Suppressor macrophage (primary cell): ENCODE data around the gene HSD11B2.
"Not testable (repeated sequence)": the region's sequence is repeated elsewhere in the genome, so short reads cannot be mapped to it uniquely, and the experiment has no call there.

Source experiments
- DNase-seq, 4 experiments: peaks; one replicate each; pipeline ENCODE4 v3.0.0-alpha.2; 2020 to 2022

Gene HSD11B2

GRCh38 chr16:67415421-67415820 is 15.5 kb upstream of the HSD11B2 start:
- DNase-seq: not testable (repeated sequence)

DNA sequence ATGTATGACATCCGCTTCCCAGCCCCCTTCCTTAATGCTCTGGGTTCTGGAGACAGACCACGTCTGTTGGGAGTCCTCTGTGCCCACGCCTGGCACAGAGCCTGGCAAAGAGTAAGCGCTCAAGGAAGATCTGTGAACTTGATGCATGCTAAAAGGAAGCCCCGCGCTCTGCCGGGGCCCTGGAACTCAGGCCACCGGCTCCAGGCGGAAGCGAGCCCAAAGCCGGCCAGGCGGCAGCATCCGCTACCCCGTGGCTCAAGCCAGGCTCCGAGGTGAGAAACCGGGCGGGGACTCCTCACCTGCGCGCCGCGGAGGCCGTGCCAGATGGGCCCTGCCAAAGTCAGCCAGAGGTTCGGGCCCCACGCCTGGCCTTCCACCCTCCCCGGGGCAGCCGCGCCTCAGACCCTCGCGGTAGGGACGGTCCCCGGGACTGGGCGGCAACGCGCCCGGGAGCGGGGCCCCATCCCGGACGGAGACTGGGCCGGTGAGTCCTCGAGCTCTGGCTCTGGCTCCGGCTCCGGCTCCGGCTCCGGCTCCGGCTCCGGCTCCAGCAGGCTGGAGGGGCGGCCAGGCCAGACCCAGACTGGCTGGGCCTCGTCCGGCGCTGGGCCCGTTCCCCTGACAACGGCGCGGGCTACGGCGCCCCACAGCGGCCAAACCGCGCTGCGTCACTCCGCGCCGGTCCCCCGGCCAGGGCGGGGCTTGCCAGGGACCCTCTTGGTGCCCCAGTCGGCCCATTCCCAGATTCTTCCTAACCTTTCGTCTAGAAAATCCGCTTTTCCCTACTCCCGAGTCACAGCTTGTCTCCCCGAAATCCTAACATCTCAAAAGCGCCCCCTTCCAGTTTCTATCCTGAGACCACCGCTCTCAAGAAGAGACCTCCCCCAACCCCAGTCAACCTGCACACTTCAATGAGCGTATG is 14.8 kb upstream of the HSD11B2 start, which contains the start of gene ZDHHC1:
TSS of gene ZDHHC1 (minus strand) at position 606 of the 922 bp plus-strand sequence. CDS start 8,702 bp downstream, outside the sequence.
- peak; percentile 49 to 81 (median 69) for DNase-seq

DNA sequence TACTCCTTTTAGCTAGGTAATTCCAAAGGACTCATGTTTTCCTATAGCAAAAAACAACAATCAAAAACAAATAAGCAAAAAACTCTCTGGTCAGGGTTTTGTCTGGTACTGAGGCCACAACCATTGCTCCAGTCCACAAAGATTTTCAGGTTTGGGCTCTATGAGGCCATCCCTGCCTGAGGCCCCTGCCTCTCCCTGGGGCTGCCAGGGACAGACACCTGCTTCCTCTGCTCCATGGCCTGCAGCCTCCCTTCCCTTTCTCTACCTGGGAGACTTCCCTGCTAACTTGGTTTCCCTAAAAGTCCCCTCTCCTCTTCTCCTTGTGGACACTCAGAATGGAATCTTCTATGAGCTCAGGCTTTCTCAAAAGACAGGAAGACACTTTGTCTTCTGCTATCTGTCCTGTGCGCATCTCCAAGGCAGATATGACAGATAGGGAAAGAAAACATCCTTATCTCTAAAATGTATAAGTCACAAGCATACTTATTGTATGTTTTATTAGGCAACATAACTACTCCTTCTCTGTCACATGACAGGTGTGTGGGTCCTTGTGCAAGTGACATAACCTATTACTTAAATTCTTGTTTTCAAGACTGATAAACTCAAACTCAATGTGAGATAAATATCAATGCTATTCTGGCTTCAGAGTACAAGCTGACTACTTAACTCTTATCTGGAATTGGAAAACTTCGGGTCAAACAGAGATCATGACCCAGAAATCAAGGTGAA is 13.4 kb upstream of the HSD11B2 start:
- no peak for DNase-seq

DNA sequence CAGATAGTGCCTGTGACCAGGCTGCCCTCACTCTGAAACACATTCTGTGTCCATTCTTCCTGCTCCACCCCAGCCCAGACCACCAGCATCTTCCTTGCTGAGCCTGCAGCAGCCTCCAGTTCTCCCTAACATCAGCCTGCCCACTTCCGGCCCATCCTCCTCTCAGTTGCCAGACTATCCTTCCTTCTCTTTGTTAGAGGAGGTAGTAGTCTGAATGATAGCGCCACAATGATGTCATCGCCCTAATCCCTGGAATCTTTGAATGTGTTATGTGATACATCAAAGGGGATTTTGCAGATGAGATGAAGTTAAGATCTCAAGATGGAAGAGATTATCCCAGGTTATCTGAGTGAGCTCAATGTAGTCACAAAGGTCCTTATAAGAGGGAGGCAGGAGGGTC is 11.4 kb upstream of the HSD11B2 start:
- no peak for DNase-seq

GRCh38 chr16:67419931-67420330 is 11.0 kb upstream of the HSD11B2 start:
- no peak for DNase-seq

DNA sequence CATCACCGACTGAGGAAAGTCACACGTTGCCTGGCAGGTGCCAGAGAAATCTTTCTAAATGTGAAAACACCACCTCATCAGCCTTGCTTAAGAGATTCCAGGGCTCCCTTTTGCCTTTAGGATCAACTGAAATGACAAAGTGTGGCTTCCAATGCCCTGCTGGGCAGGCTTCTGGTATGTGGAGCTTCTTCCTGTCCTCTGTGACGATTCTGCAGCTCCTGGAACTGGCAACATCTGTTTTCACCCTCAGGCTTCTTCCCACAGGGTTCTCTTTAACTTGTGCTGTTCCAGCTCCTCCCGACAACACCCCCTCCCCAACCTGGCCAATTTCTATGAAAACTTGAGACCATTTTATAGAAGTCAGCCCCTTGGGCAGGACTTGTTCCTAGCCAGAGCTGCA is 9.9 kb upstream of the HSD11B2 start:
- DNase-seq: no peak

DNA sequence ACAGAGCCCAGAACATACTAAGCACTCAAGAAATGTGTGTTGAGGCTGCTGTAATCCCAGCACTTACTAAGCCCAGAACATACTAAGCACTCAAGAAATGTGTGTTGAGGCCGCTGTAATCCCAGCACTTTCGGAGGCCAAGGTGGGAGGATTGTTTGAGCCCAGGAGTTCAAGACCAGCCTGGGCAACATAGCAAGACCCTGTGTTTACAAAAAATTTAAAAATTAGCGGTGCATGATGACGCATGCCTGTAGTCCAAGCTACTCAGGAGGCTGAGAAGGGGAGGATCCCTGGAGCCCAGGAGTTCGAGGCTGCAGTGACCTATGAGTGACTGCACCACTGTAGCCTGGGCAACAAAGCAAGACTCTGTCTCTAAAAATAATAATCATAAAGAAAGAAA is 7.9 kb upstream of the HSD11B2 start:
- DNase-seq: no peak

DNA sequence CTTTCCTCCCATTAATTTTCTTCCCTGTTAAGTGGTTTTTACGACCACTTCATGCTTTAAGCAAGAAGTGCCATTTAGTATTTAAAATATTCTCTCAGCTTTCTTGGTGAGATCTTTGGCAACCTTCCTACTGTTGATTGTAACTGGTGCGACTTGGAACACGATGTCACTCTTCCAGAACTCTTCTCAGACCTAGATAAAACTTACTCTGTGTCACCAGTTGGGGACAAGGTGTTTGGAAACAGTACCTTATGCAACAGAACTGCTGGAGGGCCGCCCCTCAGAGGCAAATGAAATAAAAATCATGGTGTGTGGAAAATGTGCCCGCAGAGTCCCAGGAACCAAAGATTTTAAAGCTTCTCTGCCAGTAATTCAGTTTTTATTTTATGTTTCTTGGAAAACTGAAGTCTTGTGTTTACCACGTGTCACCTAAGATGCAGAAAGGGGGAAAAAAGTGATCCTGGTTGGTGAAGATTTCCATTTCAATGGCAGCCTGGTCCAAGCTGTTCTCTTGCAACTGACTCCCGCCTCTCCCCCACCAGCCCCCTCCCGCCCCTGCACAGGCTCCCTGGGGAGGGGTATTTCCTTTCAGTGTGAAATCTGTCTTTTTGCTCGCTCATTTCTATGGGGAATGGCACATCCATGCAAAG is 7.2 kb upstream of the HSD11B2 start:
- no peak for DNase-seq

DNA sequence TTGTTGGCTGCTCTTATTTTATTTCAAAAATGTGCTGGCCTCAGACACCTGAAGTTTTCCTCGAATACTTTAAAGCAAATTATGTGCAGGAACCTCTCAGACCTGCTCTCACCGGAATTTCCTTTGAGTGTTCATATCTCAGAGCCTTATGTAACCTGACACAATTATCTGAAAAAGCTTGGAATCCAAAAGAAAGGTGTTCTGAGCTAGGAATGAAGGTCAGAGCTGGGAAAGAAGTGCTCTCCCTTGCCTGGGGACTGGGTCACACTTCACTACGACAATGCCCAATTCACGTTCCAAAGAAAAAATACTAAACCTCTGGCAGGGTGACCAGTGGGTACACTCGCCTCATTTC is 6.7 kb upstream of the HSD11B2 start:
- no peak for DNase-seq

GRCh38 chr16:67425061-67425460 is 5.9 kb upstream of the HSD11B2 start:
- DNase-seq: no peak

DNA sequence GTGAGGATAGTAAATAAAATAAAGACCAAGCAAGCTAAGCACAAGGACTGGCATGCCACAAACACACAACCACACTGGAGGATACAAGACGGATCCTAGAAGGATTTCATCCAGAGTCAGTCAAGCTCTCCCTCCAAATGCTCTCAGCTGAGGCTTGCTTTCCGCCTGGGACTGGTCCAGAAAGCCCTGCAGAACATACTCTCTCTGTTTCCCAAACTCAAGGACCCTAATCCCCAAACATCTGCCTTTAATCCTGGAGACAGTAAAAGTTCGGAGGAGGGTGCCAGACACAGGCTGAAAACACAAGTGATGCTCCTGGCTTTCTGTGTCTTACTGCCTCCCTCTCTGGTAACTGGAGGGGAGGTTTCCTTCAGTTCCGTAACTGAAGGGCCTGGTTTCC is 5.3 kb upstream of the HSD11B2 start:
- DNase-seq: no peak

DNA sequence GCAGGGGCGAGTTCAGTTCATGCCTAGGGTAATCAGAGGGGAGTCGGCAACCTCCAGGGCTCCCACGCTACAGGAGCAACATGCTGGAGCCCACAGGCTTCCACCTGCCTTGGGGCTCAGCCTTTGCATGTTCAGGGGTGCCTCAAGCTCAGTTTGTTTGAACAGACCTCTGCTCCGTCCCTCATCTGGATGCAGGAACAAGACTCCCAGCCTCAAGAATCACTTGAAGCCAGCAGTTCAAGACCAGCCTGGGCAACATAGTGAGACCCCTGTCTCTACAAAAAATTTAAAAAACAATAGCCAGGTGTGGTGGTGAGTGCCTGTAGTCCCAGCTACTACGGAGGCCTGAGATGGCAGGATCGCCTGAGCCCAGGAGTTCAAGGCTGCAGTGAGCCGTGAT is 4.9 kb upstream of the HSD11B2 start:
- no peak for DNase-seq

DNA sequence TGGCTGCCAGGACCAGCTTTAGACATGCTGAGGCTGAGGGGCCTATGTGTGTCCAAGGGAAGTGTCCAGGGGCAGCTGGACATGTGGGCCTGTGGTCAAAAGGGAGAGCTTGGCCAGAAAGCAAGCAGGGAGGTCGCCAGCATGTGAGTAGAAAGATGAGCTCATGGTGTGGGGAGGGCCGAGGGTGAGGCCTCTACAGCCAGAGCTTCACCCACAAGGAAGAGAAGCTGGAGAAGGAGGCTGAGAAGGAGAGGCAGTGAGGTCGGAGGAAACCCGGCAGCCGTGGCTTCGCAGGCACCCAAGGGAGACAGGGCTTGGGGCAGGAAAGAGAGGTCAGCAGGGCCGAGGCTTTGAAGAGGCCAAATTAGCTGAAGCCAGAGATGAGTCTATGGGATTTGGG is 4.0 kb upstream of the HSD11B2 start:
- DNase-seq: no peak

GRCh38 chr16:67428146-67428731 is 2.7 kb upstream of the HSD11B2 start:
- peak; percentile 67 to 81 (median 74) for DNase-seq

DNA sequence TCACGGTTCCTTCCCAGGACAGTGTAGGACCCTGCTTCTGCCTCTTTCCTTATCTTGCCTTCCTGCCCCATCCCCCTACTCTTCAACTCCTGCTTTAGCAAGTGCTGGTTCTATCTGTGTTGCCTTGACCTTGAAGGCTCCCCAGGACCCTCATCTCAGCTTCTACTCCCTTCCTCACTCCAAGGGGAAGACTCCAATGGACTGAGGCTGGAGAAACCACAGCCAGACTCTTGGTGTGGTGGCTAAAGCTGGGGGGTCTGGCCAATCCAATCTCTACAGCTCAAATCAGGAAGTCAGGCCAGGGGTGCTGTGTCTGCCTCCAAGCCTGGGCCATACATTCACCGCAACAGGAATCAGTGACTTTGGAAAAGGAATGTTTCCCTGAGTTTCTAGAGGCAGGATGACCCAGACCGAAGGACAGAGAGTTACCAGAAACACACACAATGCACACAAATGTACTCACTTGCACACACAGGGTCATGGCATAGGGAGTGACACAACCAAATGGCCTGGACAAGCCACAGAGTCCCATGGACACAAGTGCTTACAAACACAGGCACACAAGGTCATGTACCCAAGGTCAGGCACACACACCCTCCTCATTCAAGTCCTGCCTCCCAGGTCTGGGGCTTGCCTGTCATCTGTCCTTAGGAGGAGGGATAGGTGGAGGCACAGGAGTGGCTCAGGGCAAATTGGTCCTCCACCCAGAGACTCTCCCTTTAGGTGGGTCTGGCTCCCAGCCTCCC is 1.7 kb upstream of the HSD11B2 start:
- DNase-seq: no peak

- no peak for DNase-seq
These were observed 970 bp upstream of the HSD11B2 start for GRCh38 chr16:67429799-67430503.

GRCh38 chr16:67430504-67430976 is 381 bp upstream of the HSD11B2 start:
- DNase-seq: peak in 3 of 4 experiments; percentile 31 to 62 (median 49)

DNA sequence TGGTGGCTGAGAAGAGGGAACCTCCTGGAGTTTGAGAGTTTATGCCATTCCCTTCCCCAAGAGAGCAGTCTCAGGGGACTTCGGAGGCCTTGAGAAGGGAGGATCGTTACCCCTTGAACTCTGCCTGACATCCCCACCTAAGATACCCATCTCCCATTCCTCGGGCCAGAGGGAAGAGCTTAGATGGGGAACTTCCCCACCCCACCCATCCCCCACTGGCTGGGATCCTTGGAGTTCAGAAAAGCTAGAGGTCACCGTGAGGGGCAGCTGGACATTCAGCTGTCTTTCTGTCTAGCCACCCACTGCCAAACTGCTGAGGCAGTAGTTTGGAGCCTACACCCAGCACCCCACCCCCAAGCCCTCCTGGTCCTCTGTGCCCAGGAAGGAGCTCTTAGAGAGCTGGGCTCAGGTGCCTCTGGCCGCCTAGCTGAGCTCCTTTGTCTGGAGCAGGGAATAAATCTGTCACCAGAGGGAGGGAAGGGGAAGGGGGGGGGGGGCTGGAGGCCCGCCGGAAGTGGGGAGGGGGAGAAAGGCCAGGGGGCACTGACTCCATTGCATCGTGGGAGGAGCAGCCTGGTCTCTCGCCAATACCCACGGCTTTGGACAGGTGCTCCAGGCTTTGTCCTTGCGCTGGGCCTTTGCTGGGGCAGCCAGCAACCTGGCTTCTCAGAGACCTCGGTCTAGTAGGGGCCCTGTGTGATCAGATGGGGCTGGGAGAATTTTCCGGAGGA is 1.0 kb downstream of the HSD11B2 start:
- peak; percentile 15 to 50 (median 36) for DNase-seq

- DNase-seq: no peak
These were observed 1.6 kb downstream of the HSD11B2 start for GRCh38 chr16:67432506-67432890.

DNA sequence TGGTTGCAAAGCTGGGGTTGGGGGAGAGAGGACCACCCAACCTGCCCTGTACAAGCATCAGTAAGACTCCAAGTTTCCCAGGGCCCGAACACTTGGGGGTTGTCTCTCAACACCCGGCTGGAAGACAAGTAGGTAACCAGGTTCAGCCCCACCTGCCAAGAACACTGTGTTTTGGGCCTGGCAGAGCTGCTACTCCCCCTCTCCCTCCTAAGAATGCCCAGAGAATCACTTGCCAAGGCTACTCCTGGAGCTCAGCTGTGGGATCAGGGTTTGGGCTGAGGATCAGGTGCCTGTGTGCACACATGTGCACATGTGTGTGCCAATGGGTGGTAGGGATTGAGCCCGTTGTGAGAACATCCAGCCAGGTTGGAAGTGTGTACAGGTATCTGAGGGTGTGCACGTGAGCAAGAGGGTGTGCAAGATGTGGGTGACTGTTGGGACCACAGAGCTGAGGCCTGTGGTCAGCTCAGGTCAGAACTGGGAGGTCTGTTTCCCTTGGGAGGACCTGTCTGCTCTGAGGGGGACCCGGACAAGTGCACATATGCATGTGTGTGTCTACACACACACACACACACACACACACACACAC is 2.3 kb downstream of the HSD11B2 start:
- DNase-seq: no peak
